ENCODE data around the gene FBLN5. TPM values are rescaled to one million over a fixed set of nuclear protein-coding genes. Genes with fewer than 3 reads are reported as not detected.

The FBLN5 gene
- total and polyA plus RNA-seq, 2 experiments from 2014 or later: 157 to 337 TPM

DNA sequence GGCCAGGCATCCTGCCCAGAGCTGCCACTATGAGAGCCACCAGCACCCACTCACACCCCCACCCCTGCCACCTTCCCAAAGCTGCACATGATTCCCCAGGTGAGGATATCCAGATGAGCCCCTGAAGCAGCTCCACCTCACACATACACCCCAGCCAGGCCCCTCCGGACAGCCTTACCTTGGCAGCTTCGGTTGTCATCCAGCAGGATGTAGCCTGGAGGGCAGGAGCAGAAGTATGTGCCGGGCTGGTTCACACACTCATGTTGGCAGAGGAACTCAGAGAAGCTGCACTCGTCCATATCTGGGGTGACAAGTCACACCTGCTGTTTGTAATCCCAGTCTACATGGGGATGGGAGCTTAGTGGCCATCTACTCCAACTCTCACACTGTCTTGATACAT lies 64.7 kb downstream of the FBLN5 start:
- no peak overlapping the region for H3K27ac ChIP-seq
- no peak overlapping the region for H3K4me2 ChIP-seq
- no peaks in the 10 kb centered on the region for H3K9me2 ChIP-seq (replicated peaks; ENCODE audit: insufficient read depth)
- DNase-seq (ENCODE audit: low spot score): no peak
- H3K27me3 ChIP-seq: no peaks in the 10 kb centered on the region
- WGBS (ENCODE audit: low lambda C conversion rate, missing lambda C conversion rate): 82% methylated on average over 4 of the region's 4 CpGs
- H3K36me3 ChIP-seq (replicated peaks; ENCODE audit: insufficient read depth, low read depth): no peaks in the 10 kb centered on the region
- H4K20me1 ChIP-seq (ENCODE audit: insufficient read depth, poor library complexity, severe bottlenecking): no peaks in the 10 kb centered on the region
- no peaks in the 10 kb centered on the region for H3K9me3 ChIP-seq (ENCODE audit: low read depth)
- H3K4me3 ChIP-seq: no peak overlapping the region
- no peak overlapping the region for H2AFZ ChIP-seq
- TF ChIP-seq EZH2phosphoT487 (IDR thresholded peaks at IDR 0.05; ENCODE audit: low read depth, severe bottlenecking, unreplicated experiment) (no peak), EZH2 (IDR thresholded peaks at IDR 0.05; ENCODE audit: borderline replicate concordance) (no peak)
- TF ChIP-seq, protein P1, sequence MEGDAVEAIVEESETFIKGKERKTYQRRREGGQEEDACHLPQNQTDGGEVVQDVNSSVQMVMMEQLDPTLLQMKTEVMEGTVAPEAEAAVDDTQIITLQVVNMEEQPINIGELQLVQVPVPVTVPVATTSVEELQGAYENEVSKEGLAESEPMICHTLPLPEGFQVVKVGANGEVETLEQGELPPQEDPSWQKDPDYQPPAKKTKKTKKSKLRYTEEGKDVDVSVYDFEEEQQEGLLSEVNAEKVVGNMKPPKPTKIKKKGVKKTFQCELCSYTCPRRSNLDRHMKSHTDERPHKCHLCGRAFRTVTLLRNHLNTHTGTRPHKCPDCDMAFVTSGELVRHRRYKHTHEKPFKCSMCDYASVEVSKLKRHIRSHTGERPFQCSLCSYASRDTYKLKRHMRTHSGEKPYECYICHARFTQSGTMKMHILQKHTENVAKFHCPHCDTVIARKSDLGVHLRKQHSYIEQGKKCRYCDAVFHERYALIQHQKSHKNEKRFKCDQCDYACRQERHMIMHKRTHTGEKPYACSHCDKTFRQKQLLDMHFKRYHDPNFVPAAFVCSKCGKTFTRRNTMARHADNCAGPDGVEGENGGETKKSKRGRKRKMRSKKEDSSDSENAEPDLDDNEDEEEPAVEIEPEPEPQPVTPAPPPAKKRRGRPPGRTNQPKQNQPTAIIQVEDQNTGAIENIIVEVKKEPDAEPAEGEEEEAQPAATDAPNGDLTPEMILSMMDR (IDR thresholded peaks at IDR 0.05; ENCODE audit: poor library complexity): no peak
- no peaks in the 10 kb centered on the region for H3K4me1 ChIP-seq (ENCODE audit: insufficient read depth)
- H3K79me2 ChIP-seq: no peaks in the 10 kb centered on the region

DNA sequence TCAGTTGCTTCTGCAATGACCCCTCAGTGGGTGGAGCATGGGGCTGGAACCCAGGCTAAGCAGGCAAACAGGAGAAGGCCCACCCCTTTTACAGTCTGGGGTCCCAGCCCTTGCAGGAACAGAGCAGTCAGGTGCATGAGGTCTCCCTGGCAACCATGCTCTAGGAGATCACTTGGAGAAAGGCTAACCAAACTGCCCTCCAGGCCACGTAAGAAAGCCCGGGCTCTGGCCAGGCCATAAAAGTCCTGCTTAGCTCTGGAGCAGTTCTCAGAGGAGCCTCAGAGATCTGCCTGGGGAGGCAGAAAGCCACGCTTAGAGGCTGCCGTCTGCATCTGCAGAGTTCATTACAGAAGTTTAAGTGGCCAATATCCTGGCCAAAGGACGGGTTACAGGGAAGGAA lies 65.1 kb downstream of the FBLN5 start:
- TF ChIP-seq EZH2phosphoT487 (IDR thresholded peaks at IDR 0.05; ENCODE audit: low read depth, severe bottlenecking, unreplicated experiment): no peak
- no peaks in the 10 kb centered on the region for H3K79me2 ChIP-seq
- no peaks in the 10 kb centered on the region for H3K9me3 ChIP-seq (ENCODE audit: low read depth)
- H3K36me3 ChIP-seq (replicated peaks; ENCODE audit: insufficient read depth, low read depth): no peaks in the 10 kb centered on the region
- no peak overlapping the region for H3K4me3 ChIP-seq
- DNase-seq (ENCODE audit: low spot score): no peak
- no peaks in the 10 kb centered on the region for H3K27me3 ChIP-seq
- H4K20me1 ChIP-seq (ENCODE audit: insufficient read depth, poor library complexity, severe bottlenecking): no peaks in the 10 kb centered on the region
- H2AFZ ChIP-seq: no peak overlapping the region
- no peak overlapping the region for H3K27ac ChIP-seq
- H3K4me2 ChIP-seq: no peak overlapping the region
- H3K4me1 ChIP-seq (ENCODE audit: insufficient read depth): no peaks in the 10 kb centered on the region
- WGBS (ENCODE audit: low lambda C conversion rate, missing lambda C conversion rate): 87% methylated on average over 5 of the region's 5 CpGs
- H3K9me2 ChIP-seq (replicated peaks; ENCODE audit: insufficient read depth): no peaks in the 10 kb centered on the region

DNA sequence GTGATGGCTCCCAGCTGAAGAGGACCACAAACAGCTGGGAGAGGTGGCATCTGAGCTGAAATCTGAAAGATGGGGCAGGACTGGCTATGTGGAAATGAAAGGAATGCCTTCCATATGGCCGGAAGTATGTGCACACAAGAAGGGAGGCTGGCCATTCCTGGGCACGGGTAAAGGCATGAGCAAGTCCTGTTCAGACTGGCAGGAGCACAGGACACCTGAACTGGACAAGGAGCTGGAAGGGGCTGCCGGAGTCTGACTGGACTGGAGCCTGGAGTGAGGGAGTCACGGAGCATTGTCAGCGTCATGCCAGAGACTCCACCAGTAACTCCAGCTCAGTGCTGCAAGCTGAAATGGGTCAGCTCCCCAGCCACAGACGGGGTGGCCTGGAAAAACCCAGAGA lies 68.3 kb downstream of the FBLN5 start:
- H3K27me3 ChIP-seq: no peaks in the 10 kb centered on the region
- DNase-seq (ENCODE audit: low spot score): no peak
- peaks cover 5% of the 10 kb centered on the region for H3K4me1 ChIP-seq (ENCODE audit: insufficient read depth)
- no peaks in the 10 kb centered on the region for H3K79me2 ChIP-seq
- 81% methylated on average over 6 of the region's 6 CpGs for WGBS (ENCODE audit: low lambda C conversion rate, missing lambda C conversion rate)
- H3K27ac ChIP-seq: no peak overlapping the region
- H3K9me3 ChIP-seq (ENCODE audit: low read depth): no peaks in the 10 kb centered on the region
- H3K36me3 ChIP-seq (replicated peaks; ENCODE audit: insufficient read depth, low read depth): no peaks in the 10 kb centered on the region
- no peaks in the 10 kb centered on the region for H4K20me1 ChIP-seq (ENCODE audit: insufficient read depth, poor library complexity, severe bottlenecking)
- TF ChIP-seq EZH2phosphoT487 (IDR thresholded peaks at IDR 0.05; ENCODE audit: low read depth, severe bottlenecking, unreplicated experiment) (no peak), EZH2 (IDR thresholded peaks at IDR 0.05; ENCODE audit: borderline replicate concordance) (no peak)
- TF ChIP-seq, protein P1 (IDR thresholded peaks at IDR 0.05; ENCODE audit: poor library complexity): no peak
- H2AFZ ChIP-seq: no peak overlapping the region
- no peaks in the 10 kb centered on the region for H3K9me2 ChIP-seq (replicated peaks; ENCODE audit: insufficient read depth)
- no peak overlapping the region for H3K4me3 ChIP-seq
- H3K4me2 ChIP-seq: no peak overlapping the region

DNA sequence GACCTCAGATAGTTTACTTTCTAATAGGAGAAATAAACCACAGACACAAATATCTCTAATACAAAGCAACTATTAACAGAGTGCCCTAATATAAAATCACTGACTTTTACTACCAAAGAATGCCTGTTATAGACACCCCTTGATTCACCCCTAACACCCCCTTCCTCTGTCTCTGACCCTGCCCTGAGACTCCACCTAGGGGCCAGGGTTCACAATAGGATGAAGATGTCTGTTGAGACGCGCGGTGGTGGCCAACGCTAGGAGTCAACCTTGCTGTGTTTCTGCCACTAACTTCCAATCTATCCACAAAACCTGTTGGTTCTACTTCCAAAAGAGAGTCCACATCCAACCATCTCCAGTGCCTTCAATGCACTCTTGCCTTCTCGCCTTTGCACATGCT lies 69.2 kb downstream of the FBLN5 start:
- no peak overlapping the region for H3K4me2 ChIP-seq
- no peak overlapping the region for H3K4me3 ChIP-seq
- H4K20me1 ChIP-seq (ENCODE audit: insufficient read depth, poor library complexity, severe bottlenecking): no peaks in the 10 kb centered on the region
- no peaks in the 10 kb centered on the region for H3K27me3 ChIP-seq
- no peaks in the 10 kb centered on the region for H3K9me3 ChIP-seq (ENCODE audit: low read depth)
- no peaks in the 10 kb centered on the region for H3K79me2 ChIP-seq
- TF ChIP-seq EZH2 (IDR thresholded peaks at IDR 0.05; ENCODE audit: borderline replicate concordance): no peak
- TF ChIP-seq EZH2phosphoT487 (IDR thresholded peaks at IDR 0.05; ENCODE audit: low read depth, severe bottlenecking, unreplicated experiment): no peak
- TF ChIP-seq, protein P1 (IDR thresholded peaks at IDR 0.05; ENCODE audit: poor library complexity): no peak
- no peak overlapping the region for H2AFZ ChIP-seq
- WGBS (ENCODE audit: low lambda C conversion rate, missing lambda C conversion rate): 98% methylated on average over 5 of the region's 5 CpGs
- no peaks in the 10 kb centered on the region for H3K9me2 ChIP-seq (replicated peaks; ENCODE audit: insufficient read depth)
- H3K36me3 ChIP-seq (replicated peaks; ENCODE audit: insufficient read depth, low read depth): no peaks in the 10 kb centered on the region
- no peak for DNase-seq (ENCODE audit: low spot score)
- H3K27ac ChIP-seq: no peak overlapping the region
- peaks cover 5% of the 10 kb centered on the region for H3K4me1 ChIP-seq (ENCODE audit: insufficient read depth)

All from hepatocyte (in vitro differentiated cells).